Stimulated activated CD8-positive, alpha-beta memory T cell treated with anti-CD3 and anti-CD28 coated beads, Interleukin-12 subunit alpha, Interleukin-12 subunit beta, amount 100 ng/mL, for 24 hours (primary cell): Measurements from ENCODE around the gene PFN3.

Experiments used
- DNase-seq: peaks from one replicate; pipeline ENCODE4 v3.0.0-alpha.2; 2020; ENCODE audit errors: extremely low read depth

The PFN3 gene

DNA sequence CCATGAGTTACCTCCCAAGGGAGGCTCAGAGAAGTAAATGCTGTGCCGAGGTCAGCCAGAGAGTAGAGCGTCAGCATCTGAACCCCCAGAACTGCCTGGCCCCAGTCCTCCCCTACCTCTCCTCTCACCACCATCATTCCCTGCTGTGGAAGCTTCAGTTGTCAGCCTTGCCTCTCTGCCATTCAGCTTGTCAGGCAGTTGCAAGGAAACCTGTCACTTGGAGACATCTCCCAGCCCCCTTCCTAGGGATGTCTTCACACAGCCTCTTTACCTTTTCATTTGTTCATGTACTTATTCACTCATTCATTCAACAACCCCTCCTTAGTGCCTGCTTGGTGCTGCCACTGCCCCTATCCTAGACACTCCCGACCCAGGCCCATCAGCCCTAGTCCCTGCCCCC is 40.6 kb downstream of the PFN3 start:
- DNase-seq: no peak

GRCh38 chr5:177359451-177359851 is 41.0 kb downstream of the PFN3 start:
- no peak for DNase-seq

- no peak for DNase-seq
Observed at GRCh38 chr5:177358370-177358819, 42.1 kb downstream of the PFN3 start.

- no peak for DNase-seq
Observed at GRCh38 chr5:177357459-177358351, 42.8 kb downstream of the PFN3 start, which contains the start of gene RGS14. Gene RGS14 (plus strand): TSS chr5:177357924. CDS start chr5:177358025, 101 bp downstream.

- no peak for DNase-seq
Observed at GRCh38 chr5:177357146-177357458, 43.4 kb downstream of the PFN3 start.

DNA sequence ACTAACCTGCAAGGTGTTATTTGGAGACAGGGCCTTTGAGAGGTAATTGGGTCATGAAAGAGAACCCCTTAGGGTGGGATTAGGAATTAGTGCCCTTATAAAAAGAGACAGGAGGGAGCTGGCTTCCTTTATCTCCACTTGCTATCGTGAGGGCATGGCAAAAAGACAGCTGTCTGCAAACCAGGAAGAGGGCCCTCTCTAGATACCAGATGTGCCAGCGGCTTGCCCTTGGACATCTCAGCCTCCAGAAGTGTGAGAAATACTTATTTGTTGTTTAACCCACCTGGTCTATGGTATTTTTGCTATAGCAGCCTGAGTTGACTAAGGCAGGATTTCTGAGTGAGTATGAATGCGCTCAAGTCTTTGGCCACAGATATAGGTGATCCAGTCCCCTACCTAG is 43.7 kb downstream of the PFN3 start:
- no peak for DNase-seq

DNA sequence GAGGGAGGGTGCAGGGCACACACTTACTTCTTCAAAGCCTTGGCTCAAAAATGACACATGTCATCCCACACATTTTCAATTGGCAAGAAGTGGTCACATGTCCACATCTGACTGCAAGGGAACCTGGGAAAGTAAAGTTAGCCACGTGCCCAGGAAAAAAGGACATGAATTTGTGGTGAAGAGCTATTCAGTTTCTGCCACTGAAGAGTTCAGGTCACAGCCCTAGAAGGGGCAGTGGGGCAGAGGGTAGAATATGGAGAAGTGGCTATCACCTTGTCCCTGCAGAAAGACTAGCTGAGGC is 44.6 kb downstream of the PFN3 start:
- no peak for DNase-seq

DNA sequence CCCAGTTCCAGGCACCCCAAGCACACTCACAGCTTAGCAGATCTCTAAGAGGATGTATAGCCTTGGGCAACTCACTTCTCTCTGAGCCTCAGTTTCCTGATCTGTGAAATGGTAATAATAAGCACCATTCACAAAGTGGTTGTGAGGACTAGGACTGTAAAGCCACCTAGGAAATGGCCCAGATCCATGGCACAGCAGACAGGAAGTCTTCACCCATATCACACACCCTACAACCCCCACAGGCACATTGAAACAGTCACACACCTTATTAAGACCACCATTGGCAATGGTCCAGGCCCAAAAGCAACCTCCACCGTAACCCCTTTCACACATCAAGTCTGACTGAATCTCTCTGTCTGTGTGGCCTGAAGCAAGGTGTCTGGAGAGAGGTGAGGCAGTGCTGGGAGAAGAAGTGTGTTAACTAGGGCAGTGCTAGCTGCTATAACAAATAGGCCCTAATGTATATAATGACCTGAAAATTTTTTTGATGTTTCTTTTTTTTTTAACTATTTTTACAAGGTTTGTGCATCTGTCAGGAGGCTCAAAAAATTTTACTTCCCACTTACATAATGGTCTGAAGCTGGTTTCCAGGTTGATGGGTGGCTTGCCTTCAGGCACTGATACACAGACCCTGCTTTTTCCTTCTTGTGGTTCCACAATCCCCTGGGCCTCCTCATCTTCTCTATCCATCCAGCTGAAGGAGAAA is 45.1 kb downstream of the PFN3 start:
- no peak for DNase-seq

- DNase-seq: no peak
Observed at GRCh38 chr5:177354711-177355110, 45.8 kb downstream of the PFN3 start.

- no peak for DNase-seq
Observed at GRCh38 chr5:177354256-177354655, 46.2 kb downstream of the PFN3 start.

- DNase-seq: no peak
Observed at GRCh38 chr5:177353093-177353492, 47.4 kb downstream of the PFN3 start.

DNA sequence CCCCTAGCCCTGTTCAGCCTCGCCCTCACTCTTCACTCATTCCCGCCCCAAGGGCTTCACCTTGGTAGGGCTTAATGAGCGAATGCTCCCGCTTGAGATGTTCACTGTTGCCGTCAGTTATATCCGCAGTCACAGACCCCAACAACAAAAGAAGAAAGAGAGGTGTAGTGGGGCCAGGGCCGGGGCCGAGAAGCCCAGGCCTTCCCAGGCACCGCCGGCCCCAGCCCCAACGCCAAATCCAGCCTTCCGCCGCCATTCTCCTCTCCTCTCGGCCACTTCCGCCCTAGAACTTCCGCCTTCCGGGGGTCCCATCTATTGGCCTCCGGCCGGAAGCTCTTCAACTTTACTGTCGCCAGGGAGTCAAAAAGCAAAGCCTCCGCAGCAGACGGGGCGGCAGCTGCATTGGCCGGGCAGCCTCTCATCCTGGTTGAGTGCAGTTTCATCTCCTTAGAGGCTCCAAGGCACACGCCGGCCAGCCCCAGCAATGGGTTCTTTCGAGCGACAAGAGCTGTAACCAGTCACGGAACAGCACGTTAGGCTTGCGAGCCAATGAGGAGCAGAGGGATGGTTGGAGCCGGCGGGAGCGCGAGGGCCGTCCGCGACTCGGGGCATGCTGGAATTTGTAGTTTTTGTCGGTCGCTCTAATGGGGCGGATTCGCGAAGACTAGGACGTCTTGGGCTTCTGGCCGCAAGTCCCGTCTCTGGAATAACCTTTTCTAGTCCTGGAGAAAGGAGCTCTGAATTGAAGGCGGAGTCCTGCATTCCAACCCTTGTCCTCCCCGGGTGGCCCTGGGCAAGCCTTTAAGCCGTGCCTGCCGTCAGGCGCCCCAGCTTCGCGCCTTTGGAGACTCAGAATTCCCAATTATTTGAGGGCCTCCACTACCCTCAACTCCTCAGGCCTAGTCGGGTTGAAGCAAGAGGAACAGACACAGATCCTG is 48.8 kb downstream of the PFN3 start, which contains the start of gene LMAN2:
TSS of gene LMAN2 (minus strand) at position 277 of the 938 bp plus-strand sequence. CDS start at position 256, 21 bp downstream.
- DNase-seq: peak; percentile 78

DNA sequence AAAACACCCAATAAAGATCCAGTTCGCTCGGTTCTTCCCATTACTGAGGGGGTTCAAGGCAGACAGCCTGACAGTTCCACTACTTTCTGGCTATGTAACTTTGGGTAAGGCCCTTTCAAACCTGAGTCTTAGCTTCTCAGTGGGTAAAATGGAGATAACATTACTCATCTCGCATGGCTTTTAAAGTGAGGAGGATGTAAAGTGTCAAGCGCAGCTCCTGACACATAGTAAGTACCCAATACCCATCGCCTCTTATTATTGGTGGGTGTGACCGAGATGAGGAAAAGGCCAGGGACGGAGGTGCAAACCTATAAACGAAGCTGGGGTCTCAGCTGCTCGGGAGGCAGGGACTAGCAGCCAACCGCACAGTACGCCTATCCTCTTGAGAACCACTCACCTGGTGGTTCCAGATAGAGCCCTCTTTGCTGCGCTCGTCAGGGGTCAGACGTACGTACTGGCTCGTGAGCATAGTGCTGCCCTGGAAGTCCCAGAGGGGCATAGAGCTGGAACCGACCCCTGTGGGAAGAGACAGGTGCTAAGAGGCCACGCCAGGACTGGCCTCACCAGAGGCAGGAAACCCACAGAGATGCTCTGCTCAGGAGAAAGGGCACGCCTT is 49.6 kb downstream of the PFN3 start:
- no peak for DNase-seq
